ENCODE measurements around the gene SLC66A2. TPM values are rescaled to one million over a fixed set of nuclear protein-coding genes. Genes with fewer than 3 reads are reported as not detected.

SLC66A2 gene
- total and polyA plus RNA-seq, 2 donors (not counting 1 experiment from before 2014, with no cell fraction given), result 44.4 to 45.1 TPM

DNA sequence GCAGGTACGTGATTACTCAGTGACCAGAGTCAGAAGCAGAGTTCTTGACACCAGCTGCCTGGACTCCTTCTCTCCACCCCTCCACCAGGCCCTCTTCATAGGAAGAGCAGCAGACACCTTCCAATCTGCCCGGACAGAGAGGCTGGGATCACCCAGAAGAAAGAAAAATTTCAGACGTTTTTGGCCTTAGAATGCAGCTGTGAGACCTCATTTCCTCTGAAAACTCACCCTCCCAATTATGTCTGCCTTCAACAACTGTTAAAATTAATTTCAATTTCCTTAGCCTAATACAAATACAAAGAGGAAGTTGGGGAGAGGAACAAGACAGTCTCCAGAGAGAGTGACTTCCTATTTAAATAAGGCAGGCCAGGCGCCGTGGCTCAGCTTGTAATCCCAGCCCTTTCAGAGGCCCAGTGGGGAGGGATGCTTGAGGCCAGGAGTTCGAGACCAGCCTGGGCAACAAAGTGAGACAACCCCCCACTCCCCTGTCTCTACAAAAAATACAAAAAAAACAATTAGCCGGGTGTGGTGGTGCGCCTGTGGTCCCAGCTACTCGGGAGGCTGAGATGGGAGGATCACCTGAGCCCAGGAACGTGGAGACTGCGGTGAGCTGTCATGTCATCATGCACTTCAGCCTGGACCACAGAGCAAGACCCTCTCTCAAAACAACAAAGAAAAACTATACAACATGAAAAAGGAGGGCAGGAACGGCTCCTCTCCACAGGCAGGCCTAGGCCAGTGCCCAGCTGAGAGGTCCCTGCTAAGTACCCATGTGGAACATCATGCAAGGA lies 1.6 kb downstream of the SLC66A2 start:
- intact Hi-C loops (cut with micrococcal nuclease), result loop anchor here (5.0 kb wide), 1 partner anchor 197 kb away; no protein-coding TSS in a partner anchor
- peaks cover 27 to 48% of the 10 kb centered on the region in 2 donors for H3K4me1 ChIP-seq (ENCODE audit: control insufficient read depth in 2 of 2, insufficient read depth in 2 of 2, low read length in 2 of 2)
- ATAC-seq (ENCODE audit: low read depth) (peak; percentile 44), DNase-seq (peak; percentile 79)
- H3K4me3 ChIP-seq (ENCODE audit: control extremely low read depth in 1 of 5, extremely low read depth in 1 of 5, insufficient read depth in 1 of 5, low read depth in 2 of 5, low read length in 4 of 5), result peak overlapping the region; percentile 56 to 73 (median 70)
- peaks cover 0 to 19% of the 10 kb centered on the region in 2 experiments for H3K36me3 ChIP-seq (replicated peaks in 1 of 2; ENCODE audit: control extremely low read depth in 1 of 2, control insufficient read depth in 1 of 2, extremely low read depth in 1 of 2, insufficient read depth in 2 of 2, low read length in 1 of 2)
- peak overlapping the region; percentile 84 for H3K27ac Mint-ChIP-seq
- peak overlapping the region; percentile 100 for H3K4me2 ChIP-seq (replicated peaks; ENCODE audit: low read depth, low read length, poor library complexity, severe bottlenecking)
- peak overlapping the region; percentile 92 for H3K4me3 Mint-ChIP-seq
- H2AFZ ChIP-seq (ENCODE audit: insufficient read depth, low read depth, low read length, poor library complexity, severe bottlenecking), result no peak overlapping the region
- POLR2A ChIA-PET, result interaction anchor here (0.6 to 2.0 kb wide), 2 partner anchors 72 to 84 kb away, joined by 3 to 11 read pairs; partner anchors contain the start of gene RBFA
- H3K9me3 ChIP-seq (ENCODE audit: control extremely low read depth in 1 of 3, control insufficient read depth in 2 of 3, insufficient read depth in 1 of 3, low read length in 2 of 3), result no peaks in the 10 kb centered on the region
- peaks cover 49% of the 10 kb centered on the region for H3K4me1 Mint-ChIP-seq
- H4K20me1 ChIP-seq (ENCODE audit: control insufficient read depth, insufficient read depth, low read length, poor library complexity, severe bottlenecking), result peaks cover 50% of the 10 kb centered on the region
- no peak for TF ChIP-seq EZH2 (IDR thresholded peaks at IDR 0.05; ENCODE audit: borderline replicate concordance, insufficient read depth, low read depth, low read length, poor library complexity, severe bottlenecking)
- TF ChIP-seq, protein P1, sequence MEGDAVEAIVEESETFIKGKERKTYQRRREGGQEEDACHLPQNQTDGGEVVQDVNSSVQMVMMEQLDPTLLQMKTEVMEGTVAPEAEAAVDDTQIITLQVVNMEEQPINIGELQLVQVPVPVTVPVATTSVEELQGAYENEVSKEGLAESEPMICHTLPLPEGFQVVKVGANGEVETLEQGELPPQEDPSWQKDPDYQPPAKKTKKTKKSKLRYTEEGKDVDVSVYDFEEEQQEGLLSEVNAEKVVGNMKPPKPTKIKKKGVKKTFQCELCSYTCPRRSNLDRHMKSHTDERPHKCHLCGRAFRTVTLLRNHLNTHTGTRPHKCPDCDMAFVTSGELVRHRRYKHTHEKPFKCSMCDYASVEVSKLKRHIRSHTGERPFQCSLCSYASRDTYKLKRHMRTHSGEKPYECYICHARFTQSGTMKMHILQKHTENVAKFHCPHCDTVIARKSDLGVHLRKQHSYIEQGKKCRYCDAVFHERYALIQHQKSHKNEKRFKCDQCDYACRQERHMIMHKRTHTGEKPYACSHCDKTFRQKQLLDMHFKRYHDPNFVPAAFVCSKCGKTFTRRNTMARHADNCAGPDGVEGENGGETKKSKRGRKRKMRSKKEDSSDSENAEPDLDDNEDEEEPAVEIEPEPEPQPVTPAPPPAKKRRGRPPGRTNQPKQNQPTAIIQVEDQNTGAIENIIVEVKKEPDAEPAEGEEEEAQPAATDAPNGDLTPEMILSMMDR (IDR thresholded peaks at IDR 0.05), result no peak
- 28% methylated on average over 9 of the region's 12 CpGs for WGBS (ENCODE audit: insufficient coverage)
- H3K79me2 ChIP-seq (ENCODE audit: control insufficient read depth, insufficient read depth, low read length), result peaks cover 63% of the 10 kb centered on the region
- no peaks in the 10 kb centered on the region for H3K27me3 Mint-ChIP-seq
- H3K27ac ChIP-seq (ENCODE audit: low read length in 2 of 2), result peak overlapping the region; percentile 54 to 83
- H3K9ac ChIP-seq (ENCODE audit: low read length), result peak overlapping the region; percentile 83
- H3K27me3 ChIP-seq (replicated peaks in 1 of 4; ENCODE audit: control extremely low read depth in 1 of 4, control insufficient read depth in 3 of 4, insufficient read depth in 4 of 4, low read length in 3 of 4), result no peaks in the 10 kb centered on the region
- H3K9me3 Mint-ChIP-seq (ENCODE audit: insufficient read depth), result no peaks in the 10 kb centered on the region
- CTCF ChIA-PET, result interaction anchor here (0.6 kb wide), 1 partner anchor 11 kb away, joined by 3 read pairs; no protein-coding TSS in a partner anchor

All from B cell (primary cell).